Loucy (cell line): ENCODE measurements around the gene OTUD5.
A peak's percentile ranks its signal among the peaks of the same experiment; 100 is the strongest.

Experiments
- H2AFZ ChIP-seq: fragments of 200-600 bp; sonication (generic); 2 replicates; pipeline ENCODE4 v1.6.0; 2016; ENCODE audit warnings: antibody characterized with exemption, mild to moderate bottlenecking, low read length, moderate library complexity
- H3F3A ChIP-seq: fragments of 200-600 bp; 2 replicates; pipeline ENCODE4 v1.6.0; 2016; ENCODE audit warnings: antibody characterized with exemption, low read depth, mild to moderate bottlenecking
- H3K27me3 ChIP-seq: fragments of 200-600 bp; sonication (generic); 2 replicates; pipeline ENCODE4 v1.6.1; 2014; ENCODE audit warnings: low read length, mild to moderate bottlenecking; ENCODE audit not compliant: insufficient read depth, poor library complexity, severe bottlenecking
- H3K36me3 ChIP-seq: fragments of 200-600 bp; sonication (generic); 2 replicates; pipeline ENCODE4 v1.6.1; 2016; ENCODE audit warnings: low read length; ENCODE audit not compliant: insufficient read depth
- H3K4me1 ChIP-seq: fragments of 200-600 bp; sonication (generic); 2 replicates; pipeline ENCODE4 v1.5.1; 2014; ENCODE audit warnings: low read length, mild to moderate bottlenecking; ENCODE audit not compliant: insufficient read depth, poor library complexity, severe bottlenecking
- H3K4me2 ChIP-seq: fragments of 200-600 bp; sonication (generic); 2 replicates; pipeline ENCODE4 v1.6.0; 2014; ENCODE audit warnings: antibody characterized with exemption, low read length, low read depth, mild to moderate bottlenecking; ENCODE audit not compliant: poor library complexity, severe bottlenecking
- H3K4me3 ChIP-seq: fragments of 200-600 bp; sonication (generic); 2 replicates; pipeline ENCODE4 v1.5.1; 2014; ENCODE audit warnings: low read length, mild to moderate bottlenecking, mixed read lengths; ENCODE audit not compliant: poor library complexity, severe bottlenecking
- H3K79me2 ChIP-seq: fragments of 200-600 bp; sonication (generic); 2 replicates; pipeline ENCODE4 v1.6.1; 2014; ENCODE audit warnings: low read length; ENCODE audit not compliant: insufficient read depth
- H3K9ac ChIP-seq: fragments of 200-600 bp; sonication (generic); 2 replicates; pipeline ENCODE4 v1.6.0; 2014; ENCODE audit warnings: mild to moderate bottlenecking, low read depth, low read length, moderate library complexity; ENCODE audit not compliant: poor library complexity, severe bottlenecking
- H3K9me2 ChIP-seq: fragments of 200-600 bp; sonication (generic); replicated peaks from 2 replicates; pipeline ENCODE4 v1.6.1; 2016; ENCODE audit warnings: low read depth, low read length, mixed read lengths
- H3K9me3 ChIP-seq: fragments of 200-600 bp; sonication (generic); 2 replicates; pipeline ENCODE4 v1.6.1; 2014; ENCODE audit warnings: mild to moderate bottlenecking, antibody characterized with exemption, low read length, low read depth; ENCODE audit not compliant: insufficient read depth
- H4K20me1 ChIP-seq: fragments of 200-600 bp; sonication (generic); 2 replicates; pipeline ENCODE4 v1.6.0; 2014; ENCODE audit warnings: antibody characterized with exemption, low read length, mild to moderate bottlenecking; ENCODE audit not compliant: insufficient read depth, poor library complexity, severe bottlenecking
- CTCF ChIP-seq: fragments of 200-600 bp; sonication (generic); conservative IDR thresholded peaks from 2 replicates; pipeline ENCODE4 v1.5.1; 2014; ENCODE audit warnings: mild to moderate bottlenecking, antibody characterized with exemption, low read length
- EZH2phosphoT487 ChIP-seq: fragments of 200-600 bp; IDR thresholded peaks from 2 replicates; pipeline ENCODE4 v1.6.1; 2018; ENCODE audit warnings: antibody characterized with exemption, mild to moderate bottlenecking, moderate library complexity, borderline replicate concordance

Gene OTUD5

DNA sequence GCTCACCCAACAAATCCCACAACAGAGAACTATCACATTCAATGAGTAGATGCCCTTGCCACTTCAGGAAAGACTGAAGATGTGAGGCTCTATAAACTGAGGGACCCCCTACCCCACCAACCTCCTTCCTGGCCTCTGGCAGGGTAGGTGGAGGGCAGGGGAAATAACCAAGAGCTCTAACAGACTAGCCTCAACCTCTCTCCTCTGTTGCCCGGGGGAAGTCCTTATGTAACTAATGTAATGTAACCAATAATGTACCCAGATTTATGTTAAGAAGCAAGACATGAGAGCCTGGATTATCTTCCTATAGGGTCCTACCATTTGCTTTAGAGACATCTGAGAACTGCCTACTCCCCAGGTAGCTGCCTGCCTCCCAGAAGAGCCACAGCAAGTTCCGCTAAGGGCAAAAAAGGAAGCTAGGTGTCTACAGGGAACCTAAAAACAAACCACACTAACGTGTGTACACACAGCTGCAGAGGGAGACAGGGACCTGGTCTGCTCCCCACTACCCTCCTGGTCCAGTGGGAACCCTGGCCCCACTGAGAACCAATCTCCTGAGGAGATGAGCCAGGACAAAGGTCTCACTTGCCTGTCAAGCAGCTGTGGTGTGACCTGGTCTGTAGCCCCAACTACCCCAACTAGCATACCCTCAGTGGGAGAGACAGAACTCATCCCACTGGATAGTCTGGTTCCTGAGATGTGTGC is 17.7 kb downstream of the OTUD5 start:
- no peak overlapping the region for H3K4me2 ChIP-seq
- no peaks in the 10 kb centered on the region for H3K27me3 ChIP-seq
- no peak overlapping the region for H2AFZ ChIP-seq
- peaks cover 35% of the 10 kb centered on the region; the same call in 1 of the 2 replicates for H3K79me2 ChIP-seq
- H3K4me1 ChIP-seq: peaks cover 5% of the 10 kb centered on the region
- no peak overlapping the region for H3K9ac ChIP-seq
- H3K9me3 ChIP-seq: no peaks in the 10 kb centered on the region
- no peak overlapping the region for H3K4me3 ChIP-seq
- H3F3A ChIP-seq: no peaks in the 10 kb centered on the region
- H4K20me1 ChIP-seq: peaks cover 5% of the 10 kb centered on the region
- peaks cover 42% of the 10 kb centered on the region; the same call in 1 of the 2 replicates for H3K36me3 ChIP-seq
- no peaks in the 10 kb centered on the region for H3K9me2 ChIP-seq
- TF ChIP-seq CTCF (no peak), EZH2phosphoT487 (no peak)

DNA sequence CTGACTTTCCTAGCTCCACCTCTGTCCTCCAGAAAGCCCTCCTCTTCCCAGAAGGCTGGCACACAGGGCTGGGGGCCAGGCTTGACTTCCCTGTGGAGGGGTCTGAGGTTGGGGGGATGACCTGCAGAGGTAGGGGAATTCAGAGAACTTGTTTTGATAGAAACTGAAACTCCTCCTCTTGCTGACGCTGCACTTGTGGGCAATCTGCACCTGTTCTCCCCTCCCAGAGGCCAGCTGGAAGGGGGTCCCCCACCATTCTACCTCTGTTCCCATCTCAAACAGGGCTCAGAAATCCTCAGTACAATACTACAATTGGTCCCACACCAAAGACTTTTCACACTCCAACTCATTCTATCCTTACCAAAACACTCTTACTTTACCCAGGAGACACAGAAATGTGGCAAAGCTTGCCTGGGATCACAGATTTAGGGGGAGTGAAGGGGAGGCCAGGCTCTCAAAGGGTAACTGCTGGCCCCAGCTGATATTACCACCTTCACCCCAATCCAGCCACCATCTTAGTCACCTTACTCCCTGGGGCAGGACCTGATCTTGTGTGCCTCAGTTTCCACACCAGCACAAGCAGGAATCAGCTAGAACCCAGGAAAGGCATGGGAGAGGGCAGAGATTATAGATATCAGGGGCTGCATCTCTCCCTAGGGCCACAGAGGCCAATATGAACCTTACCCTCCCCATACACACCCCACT is 18.5 kb downstream of the OTUD5 start:
- Histone ChIP-seq H3K4me1 (peaks cover 5% of the 10 kb centered on the region), H3F3A (no peaks in the 10 kb centered on the region), H3K4me3 (no peak overlapping the region), H3K9me3 (no peaks in the 10 kb centered on the region), H2AFZ (no peak overlapping the region), H3K79me2 (peaks cover 29% of the 10 kb centered on the region; the same call in 1 of the 2 replicates), H3K9ac (no peak overlapping the region), H4K20me1 (peaks cover 5% of the 10 kb centered on the region), H3K4me2 (no peak overlapping the region), H3K9me2 (no peaks in the 10 kb centered on the region), H3K36me3 (peaks cover 46% of the 10 kb centered on the region; the same call in 1 of the 2 replicates), H3K27me3 (no peaks in the 10 kb centered on the region)
- TF ChIP-seq EZH2phosphoT487 (no peak), CTCF (no peak)

- H3K4me1 ChIP-seq: peaks cover 5% of the 10 kb centered on the region
- TF ChIP-seq EZH2phosphoT487 (no peak), CTCF (peak; percentile 24; the same call in 1 of the 2 replicates)
- no peak overlapping the region for H3K9ac ChIP-seq
- H3K4me3 ChIP-seq: peak overlapping the region; percentile 17
- H3K4me2 ChIP-seq: peak overlapping the region; percentile 46
- no peaks in the 10 kb centered on the region for H3F3A ChIP-seq
- H3K9me3 ChIP-seq: no peaks in the 10 kb centered on the region
- H3K36me3 ChIP-seq: peaks cover 42% of the 10 kb centered on the region; the same call in 1 of the 2 replicates
- peaks cover 5% of the 10 kb centered on the region for H4K20me1 ChIP-seq
- no peaks in the 10 kb centered on the region for H3K9me2 ChIP-seq
- H2AFZ ChIP-seq: no peak overlapping the region
- H3K79me2 ChIP-seq: peaks cover 25% of the 10 kb centered on the region; the same call in 1 of the 2 replicates
- H3K27me3 ChIP-seq: no peaks in the 10 kb centered on the region
Measured at GRCh38 chrX:48937054-48937907, 20.1 kb downstream of the OTUD5 start.
